PC-9 (cell line): ENCODE data around the gene UBE2L3. TPM values are rescaled to one million over a fixed set of nuclear protein-coding genes. Genes with fewer than 3 reads are reported as not detected.

ENCODE experiments used
- BruUV-seq: library from RNA; stranded (reverse); fragments of 400-500 nt; replicated peaks from 2 replicates; lab custom pipeline; 2021; lab: Mats Ljungman, UMichigan
- CTCF ChIA-PET: fragments of 300-600 bp; sonication (Branson Sonifier 250); formaldehyde crosslinking; loops from one replicate; lab custom pipeline; 2022; ENCODE audit warnings: antibody characterized with exemption; lab: Charles Lee
- POLR2A ChIA-PET: fragments of 300-600 bp; sonication (Branson Sonifier 250); formaldehyde crosslinking; loops from one replicate; lab custom pipeline; 2022; ENCODE audit warnings: antibody characterized with exemption; ENCODE audit not compliant: unreplicated experiment; lab: Charles Lee
- DNase-seq, 2 experiments: peaks; one replicate each; pipeline versions ENCODE4 v3.0.0 to v3.0.0-alpha.2; 2015 to 2022; ENCODE audit warnings: mixed read lengths in 1 of 2
- H2AFZ ChIP-seq: fragments of 200-600 bp; sonication (generic); 2 replicates; pipeline ENCODE4 v1.8.1; 2017; ENCODE audit warnings: antibody characterized with exemption
- H3F3A ChIP-seq: fragments of 200-600 bp; sonication (generic); 2 replicates; pipeline ENCODE4 v1.8.1; 2017; ENCODE audit warnings: antibody characterized with exemption, mild to moderate bottlenecking, low read depth; ENCODE audit not compliant: insufficient read depth
- H3K27ac ChIP-seq: fragments of 200-600 bp; sonication (generic); 2 replicates; pipeline ENCODE4 v1.6.1; 2016; ENCODE audit warnings: mixed run types
- H3K27me3 ChIP-seq: fragments of 200-600 bp; sonication (generic); 2 replicates; pipeline ENCODE4 v1.6.1; 2016; ENCODE audit warnings: low read depth, mixed run types; ENCODE audit not compliant: insufficient read depth
- H3K36me3 ChIP-seq: fragments of 200-600 bp; sonication (generic); 2 replicates; pipeline ENCODE4 v1.6.1; 2016; ENCODE audit warnings: low read depth, mixed run types
- H3K4me1 ChIP-seq: fragments of 200-600 bp; sonication (generic); replicated peaks from 2 replicates; pipeline ENCODE4 v1.6.1; 2016; ENCODE audit warnings: mixed run types; ENCODE audit not compliant: insufficient read depth
- H3K4me2 ChIP-seq: fragments of 200-600 bp; sonication (generic); 2 replicates; pipeline ENCODE4 v1.6.1; 2017; ENCODE audit warnings: mixed run types
- H3K4me3 ChIP-seq: fragments of 200-600 bp; sonication (generic); 2 replicates; pipeline ENCODE4 v1.6.1; 2016; ENCODE audit warnings: mixed run types
- H3K79me2 ChIP-seq: fragments of 200-600 bp; sonication (generic); 2 replicates; pipeline ENCODE4 v1.6.1; 2017; ENCODE audit warnings: low read depth, mixed run types
- H3K9me2 ChIP-seq: fragments of 200-600 bp; sonication (generic); 2 replicates; pipeline ENCODE4 v1.8.1; 2017; ENCODE audit warnings: mild to moderate bottlenecking; ENCODE audit not compliant: insufficient read depth
- H3K9me3 ChIP-seq: fragments of 200-600 bp; sonication (generic); 2 replicates; pipeline ENCODE4 v1.8.1; 2016; ENCODE audit warnings: low read depth; ENCODE audit not compliant: insufficient read depth
- H4K20me1 ChIP-seq: fragments of 200-600 bp; sonication (generic); 2 replicates; pipeline ENCODE4 v1.8.1; 2017; ENCODE audit not compliant: insufficient read depth
- CTCF ChIP-seq: fragments of 200-600 bp; sonication (generic); conservative IDR thresholded peaks from 2 replicates; pipeline ENCODE4 v1.6.1; 2017; ENCODE audit warnings: mixed run types, antibody characterized with exemption, mild to moderate bottlenecking, moderate library complexity
- EZH2 ChIP-seq: fragments of 200-600 bp; sonication (generic); IDR thresholded peaks from 2 replicates; pipeline ENCODE4 v1.8.0; 2017; ENCODE audit warnings: antibody characterized with exemption, low read depth
- intact Hi-C: fragments of 100-400 bp; cut with micrococcal nuclease; formaldehyde crosslinking; loops from one replicate; pipeline ENCODE4 v1.10.0; 2022; ENCODE audit not compliant: unreplicated experiment
- total RNA-seq: library from RNA; stranded (reverse); gene quantifications from 2 replicates; pipeline ENCODE4 v1.2.3, GENCODE V29; 2021

Gene UBE2L3
- total RNA-seq, 1 experiment from 2014 or later, result 55.8 TPM

DNA sequence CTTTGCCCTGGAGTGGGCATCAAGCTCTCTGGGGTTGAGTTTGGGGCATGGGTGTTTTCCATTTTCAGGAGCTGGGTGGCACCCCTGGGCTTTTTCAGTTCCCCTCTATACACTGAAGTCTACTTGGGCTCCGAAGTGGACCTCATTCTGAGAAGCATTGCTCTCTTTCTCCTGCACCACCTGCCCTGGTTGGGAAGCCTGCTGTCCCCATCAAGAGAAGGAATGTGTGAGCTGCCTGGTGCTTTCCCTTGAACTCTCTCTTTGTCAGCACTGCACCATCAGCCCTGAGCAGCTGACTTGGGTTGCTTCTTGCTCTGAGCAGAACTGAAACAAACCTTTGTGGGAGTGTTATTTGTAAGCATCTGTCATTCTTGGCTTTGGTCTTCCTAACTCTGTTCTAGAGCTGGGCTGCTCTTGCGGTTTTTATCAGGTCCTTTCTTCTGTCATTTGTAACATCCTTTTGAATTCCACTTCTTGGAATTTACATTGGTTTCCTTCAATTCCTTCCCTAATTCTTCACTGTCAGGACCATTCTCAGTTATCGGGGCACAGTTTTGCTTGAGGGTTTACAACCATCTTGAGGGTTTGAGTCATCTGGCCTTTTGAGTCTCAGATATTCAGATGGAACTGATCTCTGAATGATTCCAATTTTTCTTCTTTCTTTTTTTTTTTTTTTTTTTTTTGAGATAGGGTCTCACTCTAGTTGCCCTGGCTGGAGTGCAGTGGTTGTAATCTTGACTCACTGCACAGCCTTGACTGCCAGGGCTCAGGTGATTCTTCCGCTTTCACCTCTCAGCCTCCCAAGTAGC, 20.5 kb downstream of the UBE2L3 start:
- H3K36me3 ChIP-seq, result no peaks in the 10 kb centered on the region; the same call in 1 of the 2 replicates
- ChIA-PET CTCF (no interaction called here), POLR2A (no interaction called here)
- TF ChIP-seq CTCF (no peak), EZH2 (no peak)
- peaks cover 76% of the 10 kb centered on the region for H4K20me1 ChIP-seq
- no peak overlapping the region for H3K4me2 ChIP-seq
- H3K27me3 ChIP-seq, result no peaks in the 10 kb centered on the region
- BruUV-seq, result no TSS peak
- intact Hi-C loops, result no loop called here
- peaks cover 85% of the 10 kb centered on the region for H3K79me2 ChIP-seq
- no peaks in the 10 kb centered on the region for H3K4me1 ChIP-seq
- H3K4me3 ChIP-seq, result no peak overlapping the region
- H3K9me2 ChIP-seq, result no peaks in the 10 kb centered on the region
- no peak overlapping the region for H3K27ac ChIP-seq
- DNase-seq, result no peak
- H3K9me3 ChIP-seq, result no peaks in the 10 kb centered on the region
- H2AFZ ChIP-seq, result no peak overlapping the region
- no peaks in the 10 kb centered on the region for H3F3A ChIP-seq

- Histone ChIP-seq H3K9me2 (no peaks in the 10 kb centered on the region), H3K9me3 (no peaks in the 10 kb centered on the region), H3K79me2 (peaks cover 87% of the 10 kb centered on the region), H3K27me3 (no peaks in the 10 kb centered on the region), H3K36me3 (no peaks in the 10 kb centered on the region; the same call in 1 of the 2 replicates), H3K4me1 (no peaks in the 10 kb centered on the region), H2AFZ (no peak overlapping the region), H3K4me3 (no peak overlapping the region), H3K27ac (no peak overlapping the region), H3K4me2 (no peak overlapping the region), H4K20me1 (peaks cover 79% of the 10 kb centered on the region), H3F3A (no peaks in the 10 kb centered on the region)
- ChIA-PET CTCF (no interaction called here), POLR2A (no interaction called here)
- intact Hi-C loops, result no loop called here
- BruUV-seq, result no TSS peak
- no peak for DNase-seq
- no peak for TF ChIP-seq CTCF
- no peak for TF ChIP-seq EZH2
Measured at GRCh38 chr22:21589396-21589795, 21.9 kb downstream of the UBE2L3 start.

- Histone ChIP-seq H3K4me2 (no peak overlapping the region), H3K27me3 (no peaks in the 10 kb centered on the region), H3K36me3 (no peaks in the 10 kb centered on the region; the same call in 1 of the 2 replicates), H3K4me3 (no peak overlapping the region), H3K4me1 (no peaks in the 10 kb centered on the region), H4K20me1 (peaks cover 72% of the 10 kb centered on the region), H2AFZ (no peak overlapping the region), H3K9me2 (no peaks in the 10 kb centered on the region), H3K79me2 (peaks cover 84% of the 10 kb centered on the region), H3F3A (no peaks in the 10 kb centered on the region), H3K9me3 (no peaks in the 10 kb centered on the region), H3K27ac (no peak overlapping the region)
- DNase-seq, result no peak
- BruUV-seq, result no TSS peak
- intact Hi-C loops, result no loop called here
- ChIA-PET CTCF (no interaction called here), POLR2A (no interaction called here)
- TF ChIP-seq EZH2 (no peak), CTCF (no peak)
Measured at GRCh38 chr22:21590809-21591641, 23.5 kb downstream of the UBE2L3 start.
